HL-60/S4 (cell line): Measurements from ENCODE around the gene TRPC5OS.

Source experiments
- in situ Hi-C: fragments of 300-500 bp; cut with MboI; formaldehyde crosslinking; loops from 2 replicates; pipeline ENCODE4 v1.14.3; 2022; ENCODE audit warnings: low sequenced_read_pairs

TRPC5OS gene

DNA sequence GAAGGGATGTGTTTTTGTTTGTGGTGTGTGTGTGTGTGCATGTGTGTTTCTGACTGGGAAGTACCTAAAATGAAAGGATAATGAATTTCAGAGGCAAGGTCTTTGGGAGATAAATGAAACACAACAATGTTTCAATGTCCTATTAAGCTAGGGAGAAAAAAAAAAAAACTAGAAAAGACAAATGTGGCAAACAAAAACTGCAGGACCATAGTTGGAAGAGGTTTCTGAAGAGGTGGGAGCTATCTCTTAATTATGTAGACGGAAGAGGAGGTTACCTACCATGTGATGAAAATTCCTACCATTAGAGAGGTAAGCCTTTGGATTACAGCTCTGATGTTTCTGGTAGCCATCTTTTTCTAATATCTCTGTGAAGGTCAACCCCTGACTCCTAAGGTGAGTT, at the start of gene TRPC5OS:
TRPC5OS (plus strand) TSS at position 301 of the 400 bp plus-strand sequence. CDS start 25,669 bp downstream, outside the sequence.
- in situ Hi-C loops = no loop called here

- in situ Hi-C loops = no loop called here
These were observed 46.6 kb upstream of the TRPC5OS start for GRCh38 chrX:111829345-111829744.

GRCh38 chrX:111830571-111830970, 45.4 kb upstream of the TRPC5OS start:
- in situ Hi-C loops = no loop called here

GRCh38 chrX:111831343-111831742, 44.6 kb upstream of the TRPC5OS start:
- in situ Hi-C loops = no loop called here

DNA sequence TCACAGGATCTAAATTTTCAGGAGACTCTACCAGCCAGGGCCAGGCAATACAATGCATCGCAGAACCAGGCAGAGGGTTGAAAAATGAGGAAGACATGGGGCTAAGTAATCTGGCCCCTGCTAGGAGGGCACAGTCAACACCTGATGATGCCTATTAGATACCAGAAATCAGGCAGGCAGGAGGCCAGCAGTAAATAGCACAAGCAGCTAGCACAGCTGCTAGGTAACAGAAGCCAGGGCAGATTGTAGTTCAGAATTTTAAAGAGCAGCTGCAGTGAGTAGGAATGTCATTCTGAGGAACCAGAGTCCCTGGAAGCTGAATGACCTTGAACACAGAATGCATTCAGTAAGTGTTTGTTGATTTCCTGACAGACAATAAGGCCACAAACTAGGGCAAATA, 38.8 kb upstream of the TRPC5OS start:
- in situ Hi-C loops = no loop called here

DNA sequence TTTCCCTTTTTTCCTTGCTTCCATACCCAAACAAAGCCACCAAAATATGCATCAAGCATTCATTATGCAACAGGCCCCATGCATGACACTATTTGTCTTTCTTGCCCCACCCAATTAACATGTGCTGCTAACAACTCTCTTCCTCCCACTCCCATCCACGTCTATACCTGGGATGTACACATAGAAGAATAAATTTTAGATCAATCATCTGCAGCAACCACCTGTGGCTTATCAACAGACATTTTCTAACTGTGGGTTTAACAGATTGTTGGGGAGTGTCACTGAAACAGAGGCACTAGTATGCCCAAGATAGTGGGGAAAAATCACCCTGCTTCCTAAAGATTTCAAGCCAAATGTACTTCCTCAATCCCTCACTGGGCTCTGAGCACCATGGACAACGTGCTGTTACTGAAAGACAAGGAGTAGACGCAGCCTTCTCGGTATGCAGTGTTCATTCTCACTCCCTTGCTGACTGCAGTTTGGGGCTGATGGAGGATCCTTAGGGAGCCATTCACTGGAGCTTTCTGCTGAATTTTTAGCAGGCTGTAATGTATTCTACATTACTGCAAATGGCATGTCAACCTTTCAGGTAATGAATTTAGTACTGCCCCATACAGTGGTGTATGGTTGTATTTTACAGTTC, 28.4 kb upstream of the TRPC5OS start:
- in situ Hi-C loops = no loop called here

DNA sequence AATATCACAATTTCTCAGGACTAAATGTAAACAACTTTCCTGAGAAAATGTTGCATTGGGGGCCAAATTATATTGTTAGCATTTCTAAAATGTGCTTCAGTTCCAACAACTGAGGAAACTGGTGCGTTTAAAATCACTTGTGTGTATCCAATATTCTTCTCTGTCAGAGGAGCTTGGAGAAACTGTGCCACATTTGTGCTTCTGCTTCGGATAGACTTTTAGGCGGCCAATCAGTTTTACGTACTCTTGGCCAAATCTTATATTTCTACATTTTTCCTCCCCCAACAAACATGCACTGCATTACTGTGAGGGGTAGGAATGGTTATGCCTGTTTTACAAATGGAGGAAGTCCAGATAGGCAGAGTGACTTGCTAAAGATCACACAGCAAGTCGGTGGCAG, 27.4 kb upstream of the TRPC5OS start:
- in situ Hi-C loops = no loop called here

DNA sequence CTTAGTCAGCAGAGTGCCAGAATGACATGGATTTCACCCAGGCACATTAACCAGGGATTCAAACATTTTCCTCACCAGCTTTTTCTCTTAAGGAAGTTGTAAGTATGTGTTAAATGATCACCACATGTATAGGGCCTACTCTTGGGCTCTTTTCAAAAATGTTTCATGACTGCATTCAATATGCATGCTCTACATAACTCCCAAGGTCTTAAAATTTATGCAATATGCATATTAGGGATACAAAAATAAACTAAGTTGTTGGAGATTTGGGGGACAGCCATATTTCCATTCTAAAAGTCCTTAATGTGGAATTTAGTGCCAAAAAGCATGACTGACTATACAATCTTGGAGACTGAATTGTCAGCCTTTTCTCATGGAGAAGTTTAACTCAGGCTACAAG, 25.0 kb upstream of the TRPC5OS start:
- in situ Hi-C loops = no loop called here

DNA sequence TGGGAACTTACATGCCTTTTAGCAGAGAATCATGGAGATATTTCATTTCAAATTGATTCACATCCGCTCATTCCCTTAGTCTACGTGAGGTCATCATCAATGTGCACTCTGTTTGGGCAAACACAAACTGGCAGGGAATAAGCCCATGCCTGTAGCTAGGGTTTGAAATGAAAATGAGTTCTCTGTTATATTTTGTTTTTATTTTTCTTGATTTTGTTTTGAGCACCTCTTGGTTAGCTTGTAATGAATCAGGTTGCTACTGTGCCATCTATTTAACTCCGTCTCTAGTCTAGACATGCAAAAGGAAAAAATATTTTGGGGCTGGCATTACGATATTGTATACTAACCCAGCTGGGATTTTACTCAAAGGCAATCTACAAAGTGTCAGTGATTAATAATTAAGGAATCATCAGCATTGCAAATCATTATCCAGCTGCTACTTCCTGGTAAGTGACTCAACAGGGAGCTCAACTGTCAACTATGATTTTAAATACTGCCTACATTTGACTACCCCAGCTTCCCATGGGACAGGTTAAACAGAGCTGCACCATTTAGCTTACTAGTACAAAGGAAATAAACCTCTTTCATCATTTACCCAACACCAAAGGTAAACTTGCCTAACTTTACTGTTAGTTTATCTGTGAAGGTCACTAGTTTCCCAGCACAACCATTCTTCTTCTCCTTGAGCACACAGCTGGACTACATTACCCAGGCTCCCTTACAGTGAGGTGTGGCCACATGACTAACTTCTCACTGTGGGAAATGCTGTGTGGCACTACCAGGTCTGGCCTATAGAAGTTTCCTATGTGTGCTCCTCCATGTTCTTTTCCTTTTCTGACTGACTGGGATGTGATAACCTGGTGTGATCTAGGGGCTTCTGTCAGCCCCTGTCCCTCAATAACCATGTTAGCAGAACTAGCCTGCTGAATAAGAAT, 21.2 kb upstream of the TRPC5OS start:
- in situ Hi-C loops = no loop called here

DNA sequence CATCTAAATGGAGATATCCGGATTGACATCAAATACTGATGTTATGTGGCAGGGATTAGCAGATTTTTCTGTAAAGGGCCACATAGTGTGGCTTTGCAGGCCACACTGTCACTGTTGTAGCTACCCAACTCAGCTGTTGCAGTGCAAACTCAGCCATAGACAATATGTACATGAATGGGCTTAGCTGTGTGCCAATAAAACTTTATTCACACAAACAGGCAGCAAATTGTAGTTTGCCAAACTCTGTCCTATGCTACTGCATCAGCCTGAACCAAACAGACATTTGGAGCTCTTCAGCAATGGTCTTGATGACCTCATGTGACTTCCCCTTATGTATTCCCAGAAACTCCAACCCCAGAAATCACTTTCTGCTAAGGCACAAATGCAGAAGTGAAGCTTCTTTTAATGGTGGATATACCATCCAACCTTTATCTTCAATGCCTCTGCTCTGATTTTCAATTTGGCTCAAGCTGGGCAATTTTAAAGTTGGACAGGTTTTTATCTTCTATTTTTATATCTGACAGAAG, 18.4 kb upstream of the TRPC5OS start:
- in situ Hi-C loops = no loop called here

GRCh38 chrX:111861605-111862004, 14.4 kb upstream of the TRPC5OS start:
- in situ Hi-C loops = no loop called here

DNA sequence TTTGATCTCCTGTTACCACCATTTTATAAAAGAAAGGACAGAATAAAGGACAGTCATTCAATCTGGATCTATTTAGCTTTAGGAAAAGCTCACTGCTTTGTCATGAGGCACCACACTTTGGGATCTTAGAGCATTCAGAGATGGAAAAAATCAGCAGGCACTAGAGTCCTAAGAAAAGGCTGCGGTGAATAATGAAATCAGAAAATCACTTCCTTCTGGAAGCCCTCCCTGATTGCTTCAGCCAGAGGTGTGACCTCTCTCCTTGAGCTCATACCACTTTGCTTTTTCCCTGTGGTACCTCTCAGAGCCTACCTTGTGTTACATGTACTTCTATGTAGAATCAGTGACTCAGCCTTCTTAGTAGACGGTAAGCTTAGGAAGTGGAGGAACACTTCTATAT, 8.7 kb upstream of the TRPC5OS start:
- in situ Hi-C loops = no loop called here

- in situ Hi-C loops = no loop called here
These were observed 7.0 kb upstream of the TRPC5OS start for GRCh38 chrX:111868726-111869638.

- in situ Hi-C loops = no loop called here
These were observed 6.3 kb upstream of the TRPC5OS start for GRCh38 chrX:111869639-111870034.

GRCh38 chrX:111874241-111874640, 1.7 kb upstream of the TRPC5OS start:
- in situ Hi-C loops = no loop called here

GRCh38 chrX:111876646-111877045, 665 bp downstream of the TRPC5OS start:
- in situ Hi-C loops = no loop called here

GRCh38 chrX:111877681-111878080, 1.7 kb downstream of the TRPC5OS start:
- in situ Hi-C loops = no loop called here

GRCh38 chrX:111880735-111881134, 4.8 kb downstream of the TRPC5OS start:
- in situ Hi-C loops = no loop called here

DNA sequence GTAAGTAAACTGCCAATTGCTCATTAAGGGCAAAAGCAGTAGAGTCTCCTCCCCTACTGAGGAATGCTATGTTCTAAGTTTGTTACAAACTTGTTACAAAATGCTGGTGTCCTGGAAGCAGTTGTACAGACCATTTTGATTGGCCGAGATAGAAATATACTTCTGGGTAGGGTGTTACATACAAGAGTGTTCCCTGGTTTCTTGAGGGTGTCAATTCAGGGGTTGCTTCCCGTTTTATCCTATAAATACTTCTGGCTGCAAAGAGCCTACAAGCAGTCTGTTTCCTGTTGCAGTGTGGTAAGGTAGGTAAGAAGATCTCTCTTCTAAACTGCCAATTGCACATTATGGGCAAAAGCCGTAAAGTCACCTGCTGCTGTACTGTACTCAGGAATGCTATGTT, 5.7 kb downstream of the TRPC5OS start:
- in situ Hi-C loops = no loop called here

GRCh38 chrX:111886678-111887077, 10.7 kb downstream of the TRPC5OS start:
- in situ Hi-C loops = no loop called here

- in situ Hi-C loops = no loop called here
These were observed 12.6 kb downstream of the TRPC5OS start for GRCh38 chrX:111888600-111888999.
